Heart right ventricle (tissue), 16 donors: Measurements from ENCODE around the gene ATP1A4. TPM values are rescaled to one million over a fixed set of nuclear protein-coding genes. Genes with fewer than 3 reads are reported as not detected.
A peak's percentile ranks its signal among the peaks of the same experiment; 100 is the strongest.

Experiments used
- ATAC-seq, 8 donors: fragments of 200-7000 bp; cut with Tn5 transposase; one replicate each; pipeline ENCODE4 v1.9.1; 2020; ENCODE audit warnings: mild to moderate bottlenecking in 8 of 8, moderate library complexity in 8 of 8, moderate number of reproducible peaks in 1 of 8
- DNase-seq, 2 donors: peaks; one replicate each; pipeline ENCODE4 v3.0.0-alpha.2; 2020
- H3K27ac ChIP-seq, 10 donors: fragments of 200-600 bp; sonication (generic) in 2 of 10; one replicate each; pipeline versions ENCODE4 v1.5.0 to v1.8.0; 2020 to 2022; ENCODE audit warnings: mild to moderate bottlenecking in 3 of 10
- H3K27me3 ChIP-seq, 7 donors: fragments of 200-600 bp; one replicate each; pipeline ENCODE4 v1.8.0; 2021 to 2022; ENCODE audit warnings: mild to moderate bottlenecking in 2 of 7
- H3K36me3 ChIP-seq, 9 donors: fragments of 200-600 bp; sonication (generic) in 1 of 9; one replicate each; pipeline versions ENCODE4 v1.5.0 to v1.8.0; 2020 to 2022; ENCODE audit warnings: mild to moderate bottlenecking in 2 of 9
- H3K4me1 ChIP-seq, 9 donors: fragments of 200-600 bp; sonication (generic) in 1 of 9; one replicate each; pipeline versions ENCODE4 v1.5.0 to v1.8.0; 2020 to 2022; ENCODE audit warnings: mild to moderate bottlenecking in 4 of 9
- H3K4me3 ChIP-seq, 10 donors: fragments of 200-600 bp; sonication (generic) in 2 of 10; one replicate each; pipeline versions ENCODE4 v1.5.0 to v1.8.0; 2020 to 2022; ENCODE audit warnings: mild to moderate bottlenecking in 7 of 10, moderate library complexity in 2 of 10
- H3K9me3 ChIP-seq, 11 donors: fragments of 200-600 bp in 10 of 11; sonication (generic) in 2 of 11; one replicate each; pipeline versions ENCODE4 v1.5.0 to v1.8.0; 2013 to 2022; ENCODE audit warnings: mild to moderate bottlenecking in 2 of 11, control low read depth in 1 of 11, moderate library complexity in 1 of 11
- CTCF ChIP-seq, 9 donors: fragments of 200-600 bp; sonication (generic) in 2 of 9; IDR thresholded peaks; one replicate each; pipeline versions ENCODE4 v1.5.0 to v1.8.0; 2021 to 2022; ENCODE audit warnings: antibody characterized with exemption in 9 of 9, mild to moderate bottlenecking in 5 of 9, moderate library complexity in 1 of 9
- WGBS, 2 donors: extraction: QIAGEN DNeasy Blood & Tissue Kit; methylation state at CpG; one replicate each; pipeline ENCODE4 v1.1.7; 2013; ENCODE audit warnings: inconsistent platforms in 1 of 2; 5-methylcytosine and 5-hydroxymethylcytosine counted together
- intact Hi-C, 10 donors: fragments of 100-400 bp; cut with DNase I; formaldehyde crosslinking; loops; one replicate each; pipeline versions ENCODE4 v1.11.1 to v1.14.2; 2022
- polyA plus RNA-seq, 2 donors: library from polyadenylated mRNA; stranded (reverse); fragments of 200-250 nt; gene quantifications; one replicate each; pipeline ENCODE4 v1.2.3, GENCODE V29; 2013
- total RNA-seq, 10 donors: library from RNA; stranded (reverse); fragmentation: NEBNext Ultra II Directional in 3 of 10; extraction: Animal tissue kit (Norgen Biotek cat#: 25700) in 3 of 10; gene quantifications; one replicate each; pipeline versions ENCODE4 v1.2.1 to v1.2.4, GENCODE V29; 2021 to 2023
- donor health status: Arrhythmogenic right ventricular cardiomyopathy.
- donor health status: ischemic (EF 13 %, LVEDD 7.1; RV severe dilation, severe dysfunction).
- donor health status: healthy with polysubstance abuse.
- donor health status: DM: no; HTN: yes; CAD: no.
- donor health status: DM: no; HTN: no; CAD: no.
- donor health status: ischemic (EF 25% LVEDD 6.9; RV normal size, moderate dysfunction).
- donor health status: ischemic (EF 25% LVEDD 5.7; RV mildly dilated, moderate dysfunction).
- donor health status: healthy.
- donor health status: DM: yes; HTN: yes; CAD: no.
- donor health status: Ischemic cardiomyopathy.
- donor health status: ischemic (EF 35%, LVEDD 5.7; RV mildly dilated, moderate dysfunction).
- donor health status: nonischemic (EF 11% LVEDD 7.7; RV severe dilation, severe dysfunction).
- donor health status: DM: yes; HTN: yes; CAD: no.
- donor health status: PGD.
- donor health status: ischemic (EF 29% LVEDD 5.4; RV normal size, mild dysfunction).
- donor health status: nonischemic (EF 23%, LVEDD 6.1; RV moderate dilation, normal function).

Gene ATP1A4
- total and polyA plus RNA-seq, 12 donors: 0.04 to 1.5 (median 0.29) TPM; not detected in 5

GRCh38 chr1:160205242-160206035, 54.0 kb downstream of the ATP1A4 start, which contains the start of gene PEA15:
Gene PEA15 (plus strand): TSS chr1:160205384. CDS start chr1:160211545, 6,161 bp downstream.
- DNase-seq (peak; percentile 84 to 85), ATAC-seq (peak; percentile 74 to 91 (median 86))
- intact Hi-C loops: loop anchor here in 1 of 10 donors (5.0 kb wide), 2 partner anchors 57 to 103 kb away; partner anchors contain the start of gene DCAF8
- no peaks in the 10 kb centered on the region for H3K27me3 ChIP-seq
- H3K36me3 ChIP-seq: peaks cover 0 to 39% (median 0%) of the 10 kb centered on the region in 9 donors
- 0 to 1% methylated on average over 65 to 76 of the region's 76 CpGs for WGBS, 2 donors
- peaks cover 41 to 61% (median 54%) of the 10 kb centered on the region in 9 donors for H3K4me1 ChIP-seq
- no peaks in the 10 kb centered on the region for H3K9me3 ChIP-seq
- peak within 1 kb of the TSS; percentile 75 to 98 (median 90) for H3K4me3 ChIP-seq
- peak within 1 kb of the TSS; percentile 73 to 98 (median 96) for H3K27ac ChIP-seq
- TF ChIP-seq CTCF (IDR thresholded peaks at IDR 0.05): no peak

GRCh38 chr1:160206036-160206389, 54.6 kb downstream of the ATP1A4 start:
- Histone ChIP-seq H3K9me3 (no peaks in the 10 kb centered on the region), H3K27ac (peak overlapping the region; percentile 73 to 98 (median 96)), H3K36me3 (peaks cover 0 to 44% (median 0%) of the 10 kb centered on the region in 9 donors), H3K4me1 (peaks cover 46 to 65% (median 59%) of the 10 kb centered on the region in 9 donors), H3K4me3 (peak overlapping the region; percentile 75 to 98 (median 90)), H3K27me3 (no peaks in the 10 kb centered on the region)
- intact Hi-C loops: loop anchor here in 1 of 10 donors (5.0 kb wide), 2 partner anchors 56 to 104 kb away; partner anchors contain the start of gene DCAF8
- ATAC-seq (peak; percentile 45 to 79 (median 60)), DNase-seq (peak in 1 of 2 donors; percentile 54)
- WGBS, 2 donors: 3 to 4% methylated on average over 9 of the region's 9 CpGs
- no peak for TF ChIP-seq CTCF (IDR thresholded peaks at IDR 0.05)

- ATAC-seq (no peak), DNase-seq (no peak)
- H3K27ac ChIP-seq: peak overlapping the region; percentile 73 to 98 (median 96)
- peaks cover 0 to 50% (median 5%) of the 10 kb centered on the region in 9 donors for H3K36me3 ChIP-seq
- no peaks in the 10 kb centered on the region for H3K27me3 ChIP-seq
- H3K4me1 ChIP-seq: peaks cover 46 to 66% (median 61%) of the 10 kb centered on the region in 9 donors
- H3K9me3 ChIP-seq: no peaks in the 10 kb centered on the region
- intact Hi-C loops: loop anchor here in 1 of 10 donors (5.0 kb wide), 2 partner anchors 56 to 104 kb away; partner anchors contain the start of gene DCAF8
- WGBS, 2 donors: 47 to 48% methylated on average over 9 of the region's 9 CpGs
- H3K4me3 ChIP-seq: peak overlapping the region in 9 of 10 donors; percentile 75 to 98 (median 90)
- TF ChIP-seq CTCF (IDR thresholded peaks at IDR 0.05): no peak
Measured at GRCh38 chr1:160206421-160207117, 55.2 kb downstream of the ATP1A4 start.

GRCh38 chr1:160207118-160207650, 55.8 kb downstream of the ATP1A4 start:
- H3K9me3 ChIP-seq: no peaks in the 10 kb centered on the region
- ATAC-seq (no peak), DNase-seq (no peak)
- no peaks in the 10 kb centered on the region for H3K27me3 ChIP-seq
- peaks cover 46 to 69% (median 63%) of the 10 kb centered on the region in 9 donors for H3K4me1 ChIP-seq
- 64 to 75% methylated on average over 4 of the region's 4 CpGs for WGBS, 2 donors
- H3K27ac ChIP-seq: peak overlapping the region; percentile 24 to 98 (median 96)
- peaks cover 0 to 56% (median 11%) of the 10 kb centered on the region in 9 donors for H3K36me3 ChIP-seq
- TF ChIP-seq CTCF (IDR thresholded peaks at IDR 0.05): no peak
- intact Hi-C loops: loop anchor here in 1 of 10 donors (5.0 kb wide), 2 partner anchors 55 to 105 kb away; partner anchors contain the start of gene DCAF8
- H3K4me3 ChIP-seq: peak overlapping the region in 2 of 10 donors; percentile 89 to 94
